ENCODE results near the gene TBC1D32.

TBC1D32 gene

GRCh38 chr6:121112356-121112755 lies 221.9 kb downstream of the TBC1D32 start:
- no peak for TF ChIP-seq CTCF (IDR thresholded peaks at IDR 0.05)

- no peak for TF ChIP-seq CTCF (IDR thresholded peaks at IDR 0.05)
Observed at GRCh38 chr6:121110733-121111132, 223.5 kb downstream of the TBC1D32 start.

- TF ChIP-seq CTCF (IDR thresholded peaks at IDR 0.05), result no peak
Observed at GRCh38 chr6:121106962-121107361, 227.3 kb downstream of the TBC1D32 start.

- TF ChIP-seq CTCF (IDR thresholded peaks at IDR 0.05), result no peak
Observed at GRCh38 chr6:121105461-121105860, 228.8 kb downstream of the TBC1D32 start.

GRCh38 chr6:121093928-121094327 lies 240.4 kb downstream of the TBC1D32 start:
- TF ChIP-seq CTCF (IDR thresholded peaks at IDR 0.05), result no peak

GRCh38 chr6:121090492-121090891 lies 243.8 kb downstream of the TBC1D32 start:
- no peak for TF ChIP-seq CTCF (IDR thresholded peaks at IDR 0.05)

GRCh38 chr6:121086876-121087275 lies 247.4 kb downstream of the TBC1D32 start:
- TF ChIP-seq CTCF (IDR thresholded peaks at IDR 0.05), result no peak

- no peak for TF ChIP-seq CTCF (IDR thresholded peaks at IDR 0.05)
Observed at GRCh38 chr6:121076119-121076518, 258.2 kb downstream of the TBC1D32 start.

Data from LNCAP (cell line).